ENCODE results near the gene RTP5. TPM values are rescaled to one million over a fixed set of nuclear protein-coding genes. Genes with fewer than 3 reads are reported as not detected.
"Not testable (repeated sequence)": the region's sequence is repeated elsewhere in the genome, so short reads cannot be mapped to it uniquely, and the experiment has no call there.

RTP5 gene
- total and polyA plus RNA-seq, 12 donors, result 0.15 TPM; not detected in 11

DNA sequence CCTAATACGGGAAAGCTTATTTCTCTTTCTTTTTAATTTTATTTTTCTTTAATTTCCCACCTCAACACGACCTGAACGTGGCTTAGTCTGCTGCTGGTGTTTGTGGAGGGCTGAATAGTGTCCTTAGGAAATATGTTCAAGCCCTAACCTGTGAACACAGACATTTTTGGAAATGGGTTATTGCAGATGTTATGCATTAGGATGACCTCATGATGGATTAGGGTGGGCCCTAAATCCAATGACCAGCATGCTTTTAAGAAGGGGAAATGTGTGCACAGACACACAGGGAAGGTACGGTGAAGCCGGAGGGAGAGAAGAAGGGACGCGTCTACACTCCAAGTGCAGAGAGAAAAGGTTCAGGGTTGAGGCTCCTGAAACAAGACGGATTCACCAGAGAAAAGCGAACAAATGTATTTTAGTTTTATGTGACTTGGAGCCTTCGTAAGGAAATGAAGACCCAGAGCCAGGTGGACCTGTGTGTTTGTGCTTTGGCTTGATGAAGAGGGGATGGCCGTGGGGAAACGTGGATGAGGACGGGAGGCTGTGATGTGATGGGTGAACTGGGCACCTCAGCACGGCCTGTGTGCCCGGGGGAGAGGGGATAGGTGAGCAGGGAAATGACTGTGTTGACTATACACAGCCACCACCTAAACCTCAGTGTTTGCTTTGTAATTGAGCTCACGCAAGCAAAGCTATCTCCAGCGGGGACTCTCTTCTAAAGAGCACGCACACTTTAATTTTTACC is 37.5 kb downstream of the RTP5 start:
- no peak overlapping the region for H3K4me3 ChIP-seq
- 91 to 94% methylated on average over 18 of the region's 18 CpGs for WGBS, 2 donors
- no peak overlapping the region for H3K27ac ChIP-seq
- H3K27me3 ChIP-seq, result peaks cover 0 to 25% (median 1%) of the 10 kb centered on the region in 7 donors
- DNase-seq, result no peak
- H3K4me1 ChIP-seq, result peaks cover 0 to 4% (median 0%) of the 10 kb centered on the region in 9 donors
- TF ChIP-seq, protein P1, sequence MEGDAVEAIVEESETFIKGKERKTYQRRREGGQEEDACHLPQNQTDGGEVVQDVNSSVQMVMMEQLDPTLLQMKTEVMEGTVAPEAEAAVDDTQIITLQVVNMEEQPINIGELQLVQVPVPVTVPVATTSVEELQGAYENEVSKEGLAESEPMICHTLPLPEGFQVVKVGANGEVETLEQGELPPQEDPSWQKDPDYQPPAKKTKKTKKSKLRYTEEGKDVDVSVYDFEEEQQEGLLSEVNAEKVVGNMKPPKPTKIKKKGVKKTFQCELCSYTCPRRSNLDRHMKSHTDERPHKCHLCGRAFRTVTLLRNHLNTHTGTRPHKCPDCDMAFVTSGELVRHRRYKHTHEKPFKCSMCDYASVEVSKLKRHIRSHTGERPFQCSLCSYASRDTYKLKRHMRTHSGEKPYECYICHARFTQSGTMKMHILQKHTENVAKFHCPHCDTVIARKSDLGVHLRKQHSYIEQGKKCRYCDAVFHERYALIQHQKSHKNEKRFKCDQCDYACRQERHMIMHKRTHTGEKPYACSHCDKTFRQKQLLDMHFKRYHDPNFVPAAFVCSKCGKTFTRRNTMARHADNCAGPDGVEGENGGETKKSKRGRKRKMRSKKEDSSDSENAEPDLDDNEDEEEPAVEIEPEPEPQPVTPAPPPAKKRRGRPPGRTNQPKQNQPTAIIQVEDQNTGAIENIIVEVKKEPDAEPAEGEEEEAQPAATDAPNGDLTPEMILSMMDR (IDR thresholded peaks at IDR 0.05), result no peak
- intact Hi-C loops (cut with DNase I), result no loop called here
- no peaks in the 10 kb centered on the region for H3K9me3 ChIP-seq
- no peaks in the 10 kb centered on the region for H3K36me3 ChIP-seq
- ATAC-seq, result no peak

DNA sequence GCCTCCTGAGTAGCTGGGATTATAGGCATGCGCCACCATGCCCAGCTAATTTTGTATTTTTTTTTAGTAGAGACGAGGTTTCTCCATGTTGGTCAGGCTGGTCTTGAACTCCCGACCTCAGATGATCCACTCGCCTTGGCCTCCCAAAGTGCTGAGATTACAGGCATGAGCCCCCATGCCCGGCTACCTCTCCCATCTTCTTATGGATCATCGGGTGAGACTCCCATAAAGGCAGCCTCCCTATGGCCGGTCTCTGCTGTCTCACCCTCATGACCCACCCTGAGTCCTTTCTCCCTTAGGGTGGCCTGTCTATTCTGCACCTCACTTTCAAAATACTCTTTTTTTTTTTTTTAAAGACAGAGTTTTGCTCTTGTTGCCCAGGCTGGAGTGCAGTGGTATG is 38.3 kb downstream of the RTP5 start:
- intact Hi-C loops (cut with DNase I); DNase-seq; H3K9me3 ChIP-seq; H3K4me1 ChIP-seq; H3K27ac ChIP-seq; H3K36me3 ChIP-seq; ATAC-seq; H3K4me3 ChIP-seq: not testable (repeated sequence)
- 92 to 93% methylated on average over 7 of the region's 7 CpGs for WGBS, 2 donors
- peaks cover 0 to 22% (median 0%) of the 10 kb centered on the region in 7 donors for H3K27me3 ChIP-seq

DNA sequence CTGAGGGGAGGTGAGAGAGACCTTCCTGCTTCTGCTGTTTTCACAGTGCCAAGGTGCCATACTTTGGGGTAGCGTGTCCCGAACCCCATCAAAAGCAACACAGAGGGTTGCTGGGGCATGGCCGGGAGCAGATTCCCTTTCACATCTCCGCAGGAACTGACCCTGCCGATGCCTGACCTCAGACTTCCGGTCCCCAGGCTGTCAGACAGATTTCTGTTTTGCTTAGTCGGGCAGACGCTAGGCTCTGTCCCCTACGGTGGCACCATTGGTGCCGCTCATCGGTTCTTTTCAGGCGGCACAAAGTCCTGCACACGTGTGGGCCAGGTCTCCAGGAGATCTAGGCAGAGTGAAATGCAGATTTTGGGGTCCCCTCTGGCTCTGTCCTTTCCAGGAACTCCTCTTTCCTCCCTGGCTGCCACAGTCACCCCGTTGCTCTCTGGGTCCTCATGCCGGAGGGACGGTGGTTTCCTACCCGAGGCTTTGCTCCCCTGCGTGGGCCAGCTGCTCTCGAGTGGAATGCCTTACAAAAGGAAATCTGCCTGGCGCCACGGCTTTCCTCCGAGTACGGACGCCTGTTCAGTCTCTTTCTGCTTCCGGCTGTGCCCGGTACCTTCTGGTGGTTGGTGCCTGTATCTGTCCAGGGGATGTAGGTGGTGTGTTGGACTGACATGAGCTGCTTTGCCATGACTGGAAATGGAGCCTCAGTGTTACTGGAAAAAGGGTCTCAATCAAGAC is 39.3 kb downstream of the RTP5 start:
- intact Hi-C loops (cut with DNase I), result no loop called here
- no peak for DNase-seq
- peaks cover 0 to 15% (median 0%) of the 10 kb centered on the region in 7 donors for H3K27me3 ChIP-seq
- WGBS, 2 donors, result 64 to 79% methylated on average over 26 of the region's 26 CpGs
- no peaks in the 10 kb centered on the region for H3K36me3 ChIP-seq
- H3K4me3 ChIP-seq, result peak overlapping the region in 1 of 10 donors; percentile 13
- ATAC-seq, result no peak
- H3K4me1 ChIP-seq, result no peaks in the 10 kb centered on the region
- TF ChIP-seq, protein P1 (IDR thresholded peaks at IDR 0.05), result no peak
- H3K27ac ChIP-seq, result no peak overlapping the region
- H3K9me3 ChIP-seq, result peaks cover 0 to 18% (median 3%) of the 10 kb centered on the region in 11 donors

DNA sequence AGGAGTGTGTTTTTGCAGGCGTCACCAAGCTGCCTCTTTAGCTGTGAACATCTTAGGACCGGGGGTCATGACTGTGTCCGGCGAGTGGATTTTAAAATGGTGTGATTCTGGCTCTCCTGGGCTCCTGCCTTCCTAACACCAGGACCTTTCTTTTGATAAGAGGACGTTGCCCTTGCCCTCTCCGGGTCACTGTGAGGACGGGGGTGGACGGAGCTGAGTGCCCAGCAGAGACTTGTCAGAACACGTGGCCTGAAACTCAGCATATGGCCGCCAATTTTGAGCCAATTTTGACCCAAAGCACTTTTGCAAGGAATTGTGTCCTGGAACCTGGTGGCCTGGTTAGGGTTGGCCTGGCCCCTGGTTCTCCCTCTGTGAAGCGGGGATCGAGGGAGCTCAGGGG is 40.2 kb downstream of the RTP5 start:
- no peak overlapping the region for H3K27ac ChIP-seq
- 80 to 83% methylated on average over 12 of the region's 12 CpGs for WGBS, 2 donors
- H3K4me1 ChIP-seq, result no peaks in the 10 kb centered on the region
- no peak overlapping the region for H3K4me3 ChIP-seq
- DNase-seq (no peak), ATAC-seq (no peak)
- intact Hi-C loops (cut with DNase I), result no loop called here
- TF ChIP-seq, protein P1 (IDR thresholded peaks at IDR 0.05), result no peak
- peaks cover 0 to 21% (median 3%) of the 10 kb centered on the region in 11 donors for H3K9me3 ChIP-seq
- peaks cover 0 to 15% (median 0%) of the 10 kb centered on the region in 7 donors for H3K27me3 ChIP-seq
- H3K36me3 ChIP-seq, result no peaks in the 10 kb centered on the region

All from heart right ventricle (tissue), 16 donors.